ENCODE measurements around the gene IL20RA.

Gene IL20RA, protein sequence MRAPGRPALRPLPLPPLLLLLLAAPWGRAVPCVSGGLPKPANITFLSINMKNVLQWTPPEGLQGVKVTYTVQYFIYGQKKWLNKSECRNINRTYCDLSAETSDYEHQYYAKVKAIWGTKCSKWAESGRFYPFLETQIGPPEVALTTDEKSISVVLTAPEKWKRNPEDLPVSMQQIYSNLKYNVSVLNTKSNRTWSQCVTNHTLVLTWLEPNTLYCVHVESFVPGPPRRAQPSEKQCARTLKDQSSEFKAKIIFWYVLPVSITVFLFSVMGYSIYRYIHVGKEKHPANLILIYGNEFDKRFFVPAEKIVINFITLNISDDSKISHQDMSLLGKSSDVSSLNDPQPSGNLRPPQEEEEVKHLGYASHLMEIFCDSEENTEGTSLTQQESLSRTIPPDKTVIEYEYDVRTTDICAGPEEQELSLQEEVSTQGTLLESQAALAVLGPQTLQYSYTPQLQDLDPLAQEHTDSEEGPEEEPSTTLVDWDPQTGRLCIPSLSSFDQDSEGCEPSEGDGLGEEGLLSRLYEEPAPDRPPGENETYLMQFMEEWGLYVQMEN

DNA sequence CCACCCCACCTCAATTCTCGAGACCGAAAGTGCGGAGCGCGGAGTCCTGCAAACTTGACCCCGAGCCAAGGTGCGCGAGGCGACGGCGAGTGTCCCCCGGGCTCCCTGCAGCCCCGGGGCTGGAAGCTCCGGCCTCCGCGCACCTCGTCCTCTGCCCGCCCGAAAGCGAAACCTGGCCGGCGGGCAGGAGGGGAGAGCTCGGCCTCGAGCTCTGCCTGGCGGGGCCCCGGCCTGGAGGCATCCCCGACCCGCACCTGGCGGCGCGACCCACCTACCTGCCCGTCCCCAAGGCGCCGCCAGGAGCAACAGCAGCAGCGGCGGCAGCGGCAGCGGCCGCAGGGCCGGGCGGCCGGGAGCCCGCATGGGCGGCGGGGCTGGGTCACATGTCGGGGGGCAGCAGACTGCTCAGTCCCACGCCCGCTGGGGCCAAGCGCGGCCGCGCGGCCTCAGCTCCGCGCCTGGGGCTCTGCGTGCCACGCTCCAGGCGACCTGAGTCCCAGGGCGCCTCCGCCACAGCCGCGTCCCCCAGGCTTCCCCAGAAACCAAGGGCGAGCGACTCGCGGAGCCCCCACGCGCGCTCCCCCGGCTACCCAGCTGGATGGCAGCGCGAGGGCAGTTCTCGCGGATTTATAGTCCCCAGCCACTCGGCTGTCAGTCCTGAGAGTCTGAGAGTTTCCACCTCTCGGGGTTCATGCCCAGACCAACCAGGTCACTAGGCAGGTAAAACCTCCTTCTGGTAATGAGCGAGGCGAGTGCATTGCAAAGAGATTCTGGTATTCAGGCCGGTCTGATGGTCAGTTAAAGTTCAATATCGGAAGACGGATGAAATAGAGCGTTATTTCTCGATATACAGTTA lies at the start of gene IL20RA:
IL20RA (minus strand) TSS at position 600 of the 856 bp plus-strand sequence; CDS start at position 363, 237 bp downstream.
- ChIA-PET POLR2A (no interaction called here), CTCF (interaction anchor here (0.9 to 2.0 kb wide), 6 partner anchors 9 to 81 kb away, joined by 3 to 6 read pairs (median 4); no protein-coding TSS in a partner anchor)
- TF ChIP-seq, protein P1, sequence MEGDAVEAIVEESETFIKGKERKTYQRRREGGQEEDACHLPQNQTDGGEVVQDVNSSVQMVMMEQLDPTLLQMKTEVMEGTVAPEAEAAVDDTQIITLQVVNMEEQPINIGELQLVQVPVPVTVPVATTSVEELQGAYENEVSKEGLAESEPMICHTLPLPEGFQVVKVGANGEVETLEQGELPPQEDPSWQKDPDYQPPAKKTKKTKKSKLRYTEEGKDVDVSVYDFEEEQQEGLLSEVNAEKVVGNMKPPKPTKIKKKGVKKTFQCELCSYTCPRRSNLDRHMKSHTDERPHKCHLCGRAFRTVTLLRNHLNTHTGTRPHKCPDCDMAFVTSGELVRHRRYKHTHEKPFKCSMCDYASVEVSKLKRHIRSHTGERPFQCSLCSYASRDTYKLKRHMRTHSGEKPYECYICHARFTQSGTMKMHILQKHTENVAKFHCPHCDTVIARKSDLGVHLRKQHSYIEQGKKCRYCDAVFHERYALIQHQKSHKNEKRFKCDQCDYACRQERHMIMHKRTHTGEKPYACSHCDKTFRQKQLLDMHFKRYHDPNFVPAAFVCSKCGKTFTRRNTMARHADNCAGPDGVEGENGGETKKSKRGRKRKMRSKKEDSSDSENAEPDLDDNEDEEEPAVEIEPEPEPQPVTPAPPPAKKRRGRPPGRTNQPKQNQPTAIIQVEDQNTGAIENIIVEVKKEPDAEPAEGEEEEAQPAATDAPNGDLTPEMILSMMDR (IDR thresholded peaks at IDR 0.05; ENCODE audit: control extremely low read depth, extremely low read depth, low read depth, missing control alignments), result no peak
- peak; percentile 57 for DNase-seq (ENCODE audit: extremely low spot score)

DNA sequence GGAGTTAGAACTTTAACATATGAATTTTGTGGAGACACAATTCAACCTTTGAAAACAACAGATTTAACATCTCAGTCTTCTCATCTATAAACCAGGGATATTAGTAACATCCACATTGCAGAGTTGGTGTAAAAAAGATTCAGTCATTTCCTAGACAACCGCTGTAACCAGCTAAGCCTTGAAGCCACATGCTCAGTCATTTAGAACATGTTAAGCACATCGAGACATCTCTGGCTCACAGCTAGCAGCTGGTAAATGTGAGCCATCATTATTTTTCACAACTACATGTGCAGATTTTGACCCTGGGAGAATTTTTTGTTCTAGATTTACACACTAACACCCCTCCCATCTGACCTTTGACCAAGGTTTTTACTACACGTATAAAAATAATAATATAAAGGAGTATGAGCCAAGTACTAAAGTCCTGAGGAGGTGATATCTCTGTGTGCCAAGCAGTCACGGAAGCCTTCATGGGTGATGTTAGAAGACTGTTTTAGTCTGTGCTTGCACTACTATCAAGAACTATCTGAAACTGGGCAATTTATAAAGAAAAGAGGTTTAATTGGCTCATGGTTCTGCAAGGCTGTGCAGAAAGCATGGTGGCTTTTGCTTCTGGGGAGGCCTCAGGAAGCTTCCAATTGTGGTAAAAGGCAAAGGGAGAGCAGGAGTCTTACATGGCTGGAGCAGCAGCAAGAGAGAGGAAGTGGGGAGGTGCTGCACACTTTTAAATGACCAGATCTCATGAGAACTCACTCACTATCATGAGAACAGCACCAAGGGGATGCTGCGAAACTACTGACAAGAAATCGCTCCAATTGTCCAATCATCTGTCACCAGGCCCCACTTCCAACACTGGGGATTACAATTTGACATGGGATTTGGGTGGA lies 48.7 kb upstream of the IL20RA start:
- no peak for DNase-seq (ENCODE audit: extremely low spot score)
- ChIA-PET CTCF (interaction anchor here (0.6 to 6.2 kb wide), 68 partner anchors 9 to 914 kb away, joined by 3 to 155 read pairs (median 4); partner anchors contain the start of genes IFNGR1 and IL20RA), POLR2A (interaction anchor here (0.6 kb wide), 1 partner anchor 10 kb away, joined by 3 read pairs; no protein-coding TSS in a partner anchor)
- TF ChIP-seq, protein P1 (IDR thresholded peaks at IDR 0.05; ENCODE audit: control extremely low read depth, extremely low read depth, low read depth, missing control alignments), result no peak

DNA sequence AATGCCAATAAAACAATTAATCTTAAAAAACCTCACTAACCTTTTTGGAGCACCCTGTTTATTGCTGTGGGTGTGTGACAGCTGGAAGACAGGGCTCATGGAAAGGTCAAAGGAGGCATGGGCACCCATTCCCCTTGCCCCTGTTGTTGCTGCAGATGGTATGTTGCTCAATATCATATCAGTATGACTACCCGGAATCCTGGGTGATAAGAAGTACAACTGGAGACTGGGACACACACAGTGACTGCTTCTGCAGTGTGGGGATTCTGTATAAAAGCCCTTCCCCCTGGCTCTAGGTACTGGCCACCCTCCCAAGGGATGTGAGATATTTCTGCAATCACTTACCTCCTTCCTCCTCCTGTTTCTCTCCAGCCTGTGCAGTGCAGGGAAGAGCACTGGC lies 47.3 kb upstream of the IL20RA start:
- ChIA-PET CTCF (interaction anchor here (1.2 to 6.2 kb wide), 2 partner anchors 24 to 77 kb away, joined by 3 to 155 read pairs; no protein-coding TSS in a partner anchor), POLR2A (no interaction called here)
- TF ChIP-seq, protein P1 (IDR thresholded peaks at IDR 0.05; ENCODE audit: control extremely low read depth, extremely low read depth, low read depth, missing control alignments), result no peak
- DNase-seq (ENCODE audit: extremely low spot score), result no peak

DNA sequence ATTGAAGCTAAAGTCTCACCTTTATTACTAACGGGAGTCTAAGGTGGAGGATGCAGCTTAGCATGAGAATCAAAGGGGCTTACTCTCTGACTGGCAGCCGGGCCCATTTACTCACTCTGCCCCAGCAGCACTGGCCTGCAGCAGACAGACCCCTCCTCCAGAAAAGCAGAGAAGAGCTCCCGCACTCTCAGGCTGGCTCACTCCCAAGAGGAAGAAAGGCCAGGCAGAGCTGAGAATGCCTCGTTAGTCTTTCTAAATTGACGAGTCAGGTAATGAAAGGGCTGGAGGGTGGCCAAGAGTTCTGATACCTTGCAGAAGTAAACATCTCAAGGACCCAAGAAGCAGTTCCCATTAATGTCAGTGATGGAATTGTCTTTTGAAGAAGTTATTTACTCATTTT lies 44.5 kb upstream of the IL20RA start:
- DNase-seq (ENCODE audit: extremely low spot score), result no peak
- CTCF ChIA-PET, result interaction anchor here (1.2 to 6.6 kb wide), 4 partner anchors 13 to 225 kb away, joined by 4 to 59 read pairs (median 23); no protein-coding TSS in a partner anchor
- TF ChIP-seq, protein P1 (IDR thresholded peaks at IDR 0.05; ENCODE audit: control extremely low read depth, extremely low read depth, low read depth, missing control alignments), result no peak
- POLR2A ChIA-PET, result no interaction called here

DNA sequence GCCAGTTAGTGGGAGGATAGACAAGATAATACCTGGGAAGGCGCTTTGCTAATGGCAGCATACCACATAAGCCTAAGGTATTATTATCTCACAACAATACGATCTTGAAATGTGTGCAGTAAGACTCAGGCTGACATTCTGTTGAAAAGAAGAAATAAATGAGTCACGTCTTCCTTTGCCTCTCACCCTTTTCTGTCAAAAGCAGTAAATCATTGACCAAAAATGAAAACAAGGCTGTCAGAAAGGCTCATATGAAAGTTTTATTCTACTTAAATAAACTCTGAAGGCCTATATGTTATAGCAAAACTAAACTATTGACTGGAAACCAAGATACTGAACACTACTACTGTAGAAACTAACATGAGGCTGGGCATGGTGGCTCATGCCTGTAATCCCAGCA lies 43.1 kb upstream of the IL20RA start:
- POLR2A ChIA-PET, result no interaction called here
- DNase-seq (ENCODE audit: extremely low spot score), result no peak
- CTCF ChIA-PET, result interaction anchor here (1.4 to 6.6 kb wide), 4 partner anchors 8 to 226 kb away, joined by 6 to 59 read pairs (median 23); no protein-coding TSS in a partner anchor
- TF ChIP-seq, protein P1 (IDR thresholded peaks at IDR 0.05; ENCODE audit: control extremely low read depth, extremely low read depth, low read depth, missing control alignments), result no peak

Measured in GM10248 (cell line).